Esophagus (tissue), 2 donors: ENCODE measurements around the gene MKNK2. TPM values are rescaled to one million over a fixed set of nuclear protein-coding genes. Genes with fewer than 3 reads are reported as not detected.

ENCODE experiments used
- H3K27ac ChIP-seq, 2 donors: one replicate each; pipeline ENCODE4 v1.5.1; 2013; ENCODE audit warnings: low read depth in 2 of 2, mild to moderate bottlenecking in 2 of 2, inconsistent platforms in 1 of 2, low read length in 1 of 2, moderate library complexity in 1 of 2
- H3K27me3 ChIP-seq, 2 donors: one replicate each; pipeline ENCODE4 v1.6.1; 2013; ENCODE audit warnings: low read length in 2 of 2, control low read depth in 1 of 2, mild to moderate bottlenecking in 1 of 2; ENCODE audit not compliant: insufficient read depth in 2 of 2, control insufficient read depth in 1 of 2
- H3K36me3 ChIP-seq, 2 donors: one replicate each; pipeline ENCODE4 v1.6.1; 2013; ENCODE audit warnings: low read length in 1 of 2; ENCODE audit not compliant: control insufficient read depth in 2 of 2, insufficient read depth in 2 of 2
- H3K4me1 ChIP-seq, 2 donors: one replicate each; pipeline ENCODE4 v1.6.1; 2013; ENCODE audit warnings: low read length in 1 of 2; ENCODE audit not compliant: control insufficient read depth in 2 of 2, insufficient read depth in 2 of 2
- H3K4me3 ChIP-seq, 2 donors: one replicate each; pipeline ENCODE4 v1.5.1; 2013; ENCODE audit warnings: low read length in 2 of 2, mild to moderate bottlenecking in 2 of 2, low read depth in 1 of 2, moderate library complexity in 1 of 2
- H3K9me3 ChIP-seq, 2 donors: one replicate each; pipeline ENCODE4 v1.6.1; 2013; ENCODE audit warnings: mild to moderate bottlenecking in 2 of 2, low read depth in 1 of 2, low read length in 1 of 2, moderate library complexity in 1 of 2; ENCODE audit not compliant: control insufficient read depth in 2 of 2, insufficient read depth in 1 of 2
- WGBS, 2 donors: extraction: QIAGEN DNeasy Blood & Tissue Kit; methylation state at CpG; one replicate each; pipeline ENCODE4 v1.1.7; 2013; 5-methylcytosine and 5-hydroxymethylcytosine counted together
- polyA plus RNA-seq, 2 donors: library from polyadenylated mRNA; stranded (reverse); fragments of 200-250 nt; gene quantifications; one replicate each; pipeline ENCODE4 v1.2.3, GENCODE V29; 2013
- donor health status: healthy with polysubstance abuse.
- donor health status: Bipolar disorder and iron deficiency.

Gene MKNK2
- 100 to 1,000 TPM; 167 to 244 TPM for polyA plus RNA-seq

- Histone ChIP-seq H3K9me3 (peaks cover 0 to 3% of the 10 kb centered on the region in 2 donors), H3K27ac (peak within 1 kb of the TSS; percentile 98), H3K4me3 (peak within 1 kb of the TSS; percentile 74 to 88), H3K36me3 (peaks cover 0 to 26% of the 10 kb centered on the region in 2 donors), H3K4me1 (peaks cover 32 to 60% of the 10 kb centered on the region in 2 donors), H3K27me3 (no peaks in the 10 kb centered on the region)
- 2% methylated on average over 58 to 93 of the region's 93 CpGs for WGBS, 2 donors
Observed at GRCh38 chr19:2050991-2051772, at the start of gene MKNK2. Gene MKNK2 (minus strand): TSS chr19:2051244. CDS start chr19:2050851, 393 bp downstream.

GRCh38 chr19:2100719-2101061, 49.6 kb upstream of the MKNK2 start:
- no peaks in the 10 kb centered on the region for H3K27me3 ChIP-seq
- H3K4me3 ChIP-seq: no peak overlapping the region
- H3K4me1 ChIP-seq: peaks cover 0 to 10% of the 10 kb centered on the region in 2 donors
- WGBS, 2 donors: 86 to 89% methylated on average over 11 of the region's 11 CpGs
- peaks cover 23 to 39% of the 10 kb centered on the region in 2 donors for H3K36me3 ChIP-seq
- no peak overlapping the region for H3K27ac ChIP-seq
- H3K9me3 ChIP-seq: no peaks in the 10 kb centered on the region

GRCh38 chr19:2099937-2100718, 49.1 kb upstream of the MKNK2 start:
- H3K27ac ChIP-seq: no peak overlapping the region
- peaks cover 3 to 13% of the 10 kb centered on the region in 2 donors for H3K4me1 ChIP-seq
- WGBS, 2 donors: 90 to 92% methylated on average over 39 of the region's 39 CpGs
- no peaks in the 10 kb centered on the region for H3K9me3 ChIP-seq
- H3K4me3 ChIP-seq: no peak overlapping the region
- H3K36me3 ChIP-seq: peaks cover 23 to 37% of the 10 kb centered on the region in 2 donors
- no peaks in the 10 kb centered on the region for H3K27me3 ChIP-seq

GRCh38 chr19:2099054-2099501, 48.0 kb upstream of the MKNK2 start:
- Histone ChIP-seq H3K27ac (no peak overlapping the region), H3K36me3 (peaks cover 23 to 30% of the 10 kb centered on the region in 2 donors), H3K4me3 (no peak overlapping the region), H3K27me3 (no peaks in the 10 kb centered on the region), H3K9me3 (no peaks in the 10 kb centered on the region), H3K4me1 (peaks cover 4 to 14% of the 10 kb centered on the region in 2 donors)
- WGBS, 2 donors: 73 to 74% methylated on average over 16 of the region's 16 CpGs

- WGBS, 2 donors: 71 to 79% methylated on average over 21 to 23 of the region's 23 CpGs
- H3K36me3 ChIP-seq: peaks cover 20 to 25% of the 10 kb centered on the region in 2 donors
Observed at GRCh38 chr19:2097886-2098327, 46.9 kb upstream of the MKNK2 start.

GRCh38 chr19:2097203-2097885, 46.3 kb upstream of the MKNK2 start:
- Histone ChIP-seq H3K4me3 (peak overlapping the region; percentile 22 to 44), H3K4me1 (peaks cover 4 to 14% of the 10 kb centered on the region in 2 donors)

More at GRCh38 chr19:2097886-2098327, 46.9 kb upstream of the MKNK2 start:
- H3K4me3 ChIP-seq: peak overlapping the region in 1 of 2 donors; percentile 1
- peak overlapping the region in 1 of 2 donors; percentile 83 for H3K27ac ChIP-seq
- no peaks in the 10 kb centered on the region for H3K9me3 ChIP-seq
- H3K27me3 ChIP-seq: no peaks in the 10 kb centered on the region
- peaks cover 4 to 14% of the 10 kb centered on the region in 2 donors for H3K4me1 ChIP-seq

GRCh38 chr19:2096480-2097202, 45.6 kb upstream of the MKNK2 start, which contains the start of gene IZUMO4:
Gene IZUMO4 (plus strand): TSS chr19:2096915. CDS start chr19:2096946, 31 bp downstream.
- H3K4me3 ChIP-seq: peak within 1 kb of the TSS; percentile 49 to 85
- H3K27me3 ChIP-seq: no peaks in the 10 kb centered on the region
- peaks cover 4 to 14% of the 10 kb centered on the region in 2 donors for H3K4me1 ChIP-seq
- H3K36me3 ChIP-seq: peaks cover 17 to 20% of the 10 kb centered on the region in 2 donors
- peak within 1 kb of the TSS; percentile 95 to 99 for H3K27ac ChIP-seq
- 0 to 1% methylated on average over 69 to 70 of the region's 70 CpGs for WGBS, 2 donors
- no peaks in the 10 kb centered on the region for H3K9me3 ChIP-seq

More at GRCh38 chr19:2097203-2097885, 46.3 kb upstream of the MKNK2 start:
- H3K9me3 ChIP-seq: no peaks in the 10 kb centered on the region
- WGBS, 2 donors: 13 to 19% methylated on average over 30 of the region's 30 CpGs
- peaks cover 20 to 25% of the 10 kb centered on the region in 2 donors for H3K36me3 ChIP-seq
- H3K27me3 ChIP-seq: no peaks in the 10 kb centered on the region
- peak overlapping the region; percentile 83 to 84 for H3K27ac ChIP-seq

GRCh38 chr19:2096034-2096479, 45.0 kb upstream of the MKNK2 start, which contains the start of gene MOB3A:
Gene MOB3A (minus strand): TSS chr19:2096326. CDS start chr19:2078560, 17,766 bp downstream.
- H3K36me3 ChIP-seq: peaks cover 12 to 14% of the 10 kb centered on the region in 2 donors
- H3K4me1 ChIP-seq: peaks cover 4 to 14% of the 10 kb centered on the region in 2 donors
- WGBS, 2 donors: 1% methylated on average over 55 to 56 of the region's 56 CpGs
- no peaks in the 10 kb centered on the region for H3K27me3 ChIP-seq
- H3K27ac ChIP-seq: peak within 1 kb of the TSS; percentile 95 to 99
- peak within 1 kb of the TSS; percentile 49 to 85 for H3K4me3 ChIP-seq
- H3K9me3 ChIP-seq: no peaks in the 10 kb centered on the region
